ENCODE measurements around the gene RCSD1.

DNA sequence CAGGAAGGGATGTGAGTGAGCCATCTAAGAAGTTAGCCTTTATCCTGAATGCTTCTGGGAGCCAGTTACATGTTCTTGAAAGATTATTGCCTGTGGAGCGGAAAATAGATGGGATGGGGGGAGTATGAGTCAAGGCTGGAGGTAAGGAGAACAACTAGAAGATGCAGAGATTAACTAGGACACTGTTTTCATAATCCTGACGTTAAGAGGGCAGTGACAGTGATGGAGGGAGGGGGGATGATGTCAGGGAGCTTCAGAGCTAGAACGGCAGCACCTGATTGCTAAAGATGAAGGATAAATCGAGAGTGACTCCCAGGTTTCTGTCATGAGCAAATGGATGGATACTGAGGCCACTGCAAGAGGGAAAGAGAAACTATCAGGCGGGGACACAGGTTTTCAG, 10.0 kb upstream of the RCSD1 start:
- TF ChIP-seq, protein P1, sequence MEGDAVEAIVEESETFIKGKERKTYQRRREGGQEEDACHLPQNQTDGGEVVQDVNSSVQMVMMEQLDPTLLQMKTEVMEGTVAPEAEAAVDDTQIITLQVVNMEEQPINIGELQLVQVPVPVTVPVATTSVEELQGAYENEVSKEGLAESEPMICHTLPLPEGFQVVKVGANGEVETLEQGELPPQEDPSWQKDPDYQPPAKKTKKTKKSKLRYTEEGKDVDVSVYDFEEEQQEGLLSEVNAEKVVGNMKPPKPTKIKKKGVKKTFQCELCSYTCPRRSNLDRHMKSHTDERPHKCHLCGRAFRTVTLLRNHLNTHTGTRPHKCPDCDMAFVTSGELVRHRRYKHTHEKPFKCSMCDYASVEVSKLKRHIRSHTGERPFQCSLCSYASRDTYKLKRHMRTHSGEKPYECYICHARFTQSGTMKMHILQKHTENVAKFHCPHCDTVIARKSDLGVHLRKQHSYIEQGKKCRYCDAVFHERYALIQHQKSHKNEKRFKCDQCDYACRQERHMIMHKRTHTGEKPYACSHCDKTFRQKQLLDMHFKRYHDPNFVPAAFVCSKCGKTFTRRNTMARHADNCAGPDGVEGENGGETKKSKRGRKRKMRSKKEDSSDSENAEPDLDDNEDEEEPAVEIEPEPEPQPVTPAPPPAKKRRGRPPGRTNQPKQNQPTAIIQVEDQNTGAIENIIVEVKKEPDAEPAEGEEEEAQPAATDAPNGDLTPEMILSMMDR (IDR thresholded peaks at IDR 0.05), result no peak
- no peak for TF ChIP-seq POLR2A (IDR thresholded peaks at IDR 0.05)

Data from thyroid gland (tissue), 4 donors.